HG02623 (cell line): Measurements from ENCODE around the gene PSMD13.
A peak's percentile ranks its signal among the peaks of the same experiment; 100 is the strongest.
"Not testable (repeated sequence)": the region's sequence is repeated elsewhere in the genome, so short reads cannot be mapped to it uniquely, and the experiment has no call there.

Experiments
- ATAC-seq: cut with Tn5 transposase; IDR thresholded peaks from one replicate; pipeline ENCODE4 v1.9.1; 2021; ENCODE audit warnings: moderate library complexity; ENCODE audit not compliant: unreplicated experiment

The PSMD13 gene

GRCh38 chr11:236774-237767, at the start of gene PSMD13:
TSS of gene PSMD13 (plus strand) at chr11:236976. CDS start at chr11:237050, 74 bp downstream.
- peak; percentile 72 for ATAC-seq

GRCh38 chr11:189200-189783, 47.5 kb upstream of the PSMD13 start:
- ATAC-seq: not testable (repeated sequence)

DNA sequence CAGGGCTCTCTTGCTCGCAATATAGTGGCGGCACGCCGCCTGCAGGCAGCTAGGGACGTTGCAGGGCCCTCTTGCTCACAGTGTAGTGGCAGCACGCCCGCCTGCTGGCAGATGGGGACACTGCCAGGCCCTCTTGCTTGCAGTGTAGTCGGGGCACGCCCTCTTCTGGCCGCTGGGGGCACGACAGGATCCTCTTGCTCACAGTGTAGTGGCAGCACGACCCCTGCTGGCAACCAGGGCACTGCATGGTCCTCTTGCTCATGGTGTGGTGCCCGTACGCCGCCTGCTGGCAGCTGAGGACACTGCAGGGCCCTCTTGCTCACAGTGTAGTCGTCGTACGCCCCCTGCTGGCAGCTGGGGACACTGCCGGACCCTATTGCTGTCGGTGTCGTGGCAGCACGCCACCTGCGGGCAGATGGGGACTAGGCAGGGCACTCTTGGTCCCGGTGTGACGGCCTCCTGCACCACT, 46.9 kb upstream of the PSMD13 start:
- peak; percentile 64 for ATAC-seq

DNA sequence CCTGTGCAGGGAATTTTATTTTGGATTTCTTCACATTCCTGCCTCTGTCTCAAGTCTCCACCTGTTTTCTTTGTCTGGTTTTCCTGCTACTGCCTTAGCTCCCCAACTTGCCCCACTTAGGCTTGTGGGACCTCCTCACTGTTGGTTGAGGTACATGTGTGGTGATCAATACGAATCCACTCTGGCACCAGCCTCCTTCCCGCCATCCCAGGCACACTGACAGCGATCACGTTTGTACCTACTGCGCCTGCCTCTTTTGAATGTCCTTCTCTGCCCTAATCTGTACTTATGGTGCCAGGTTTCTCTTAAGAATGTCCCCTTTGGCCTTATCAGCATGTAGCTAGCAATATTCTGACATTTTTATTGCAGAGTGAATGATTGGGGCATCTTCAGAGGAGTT, 46.2 kb upstream of the PSMD13 start:
- not testable (repeated sequence) for ATAC-seq

DNA sequence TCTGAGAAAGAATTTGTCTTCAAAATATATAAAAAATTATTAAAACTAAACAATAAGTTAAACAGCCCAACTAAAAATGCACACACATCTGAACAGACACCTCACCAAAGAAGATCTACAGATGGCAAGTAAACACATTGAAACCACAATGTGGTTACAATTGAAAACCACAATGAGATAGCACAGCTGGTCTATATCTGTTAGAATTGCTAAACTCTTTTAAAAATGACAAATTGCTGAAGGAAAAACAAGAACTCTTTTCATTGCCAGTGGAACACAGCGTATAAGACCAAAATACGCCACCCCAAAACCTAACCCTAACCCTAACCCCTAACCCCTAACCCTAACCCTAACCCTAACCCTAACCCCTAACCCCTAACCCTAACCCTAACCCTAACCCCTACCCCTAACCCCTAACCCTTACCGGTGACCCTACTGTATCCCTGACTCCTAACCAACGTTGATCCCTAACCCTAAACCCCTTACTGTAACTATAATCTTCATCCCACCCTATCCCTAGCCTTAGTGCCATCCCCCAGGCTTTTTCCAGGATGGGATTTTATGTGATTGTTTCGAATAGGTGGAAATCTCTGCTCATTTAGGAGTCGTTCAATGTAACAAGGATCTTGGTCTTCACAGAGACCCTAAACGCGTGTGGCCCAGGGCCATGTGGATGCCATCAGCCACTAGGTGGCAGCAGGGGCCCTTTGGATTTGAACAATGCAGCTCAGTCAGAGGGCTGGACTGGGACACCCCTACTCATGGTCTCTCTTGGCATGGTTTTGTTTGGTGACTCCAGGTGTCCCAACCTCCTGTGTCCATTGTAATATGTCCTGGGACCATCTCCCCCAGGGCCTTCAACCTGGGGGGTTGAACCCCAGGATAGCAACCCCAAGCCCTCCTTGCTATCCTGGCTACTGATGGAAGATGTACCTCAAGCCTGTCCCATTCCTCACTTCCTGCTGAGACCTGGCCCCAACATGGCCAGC, 45.0 kb upstream of the PSMD13 start:
- not testable (repeated sequence) for ATAC-seq

- ATAC-seq: not testable (repeated sequence)
These were observed 44.1 kb upstream of the PSMD13 start, which contains the start of gene SCGB1C1 for GRCh38 chr11:192674-193128. TSS of gene SCGB1C1 (plus strand) at chr11:193078. CDS start at chr11:193100, 22 bp downstream.

DNA sequence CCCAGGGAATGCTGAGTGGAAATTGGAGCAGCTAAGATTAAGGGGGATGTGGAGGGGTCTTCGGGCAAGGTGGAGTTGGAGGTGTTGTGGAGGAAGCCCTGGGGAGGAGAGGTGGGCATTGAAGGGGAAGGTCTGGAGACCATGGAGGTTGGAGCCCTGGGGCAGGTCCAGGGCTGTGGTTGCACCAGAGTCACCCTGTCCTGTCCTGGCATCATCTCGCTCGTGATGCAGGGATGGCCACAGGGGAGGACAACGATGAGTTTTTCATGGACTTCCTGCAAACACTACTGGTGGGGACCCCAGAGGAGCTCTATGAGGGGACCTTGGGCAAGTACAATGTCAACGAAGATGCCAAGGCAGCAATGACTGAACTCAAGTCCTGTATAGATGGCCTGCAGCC, 43.3 kb upstream of the PSMD13 start:
- not testable (repeated sequence) for ATAC-seq

DNA sequence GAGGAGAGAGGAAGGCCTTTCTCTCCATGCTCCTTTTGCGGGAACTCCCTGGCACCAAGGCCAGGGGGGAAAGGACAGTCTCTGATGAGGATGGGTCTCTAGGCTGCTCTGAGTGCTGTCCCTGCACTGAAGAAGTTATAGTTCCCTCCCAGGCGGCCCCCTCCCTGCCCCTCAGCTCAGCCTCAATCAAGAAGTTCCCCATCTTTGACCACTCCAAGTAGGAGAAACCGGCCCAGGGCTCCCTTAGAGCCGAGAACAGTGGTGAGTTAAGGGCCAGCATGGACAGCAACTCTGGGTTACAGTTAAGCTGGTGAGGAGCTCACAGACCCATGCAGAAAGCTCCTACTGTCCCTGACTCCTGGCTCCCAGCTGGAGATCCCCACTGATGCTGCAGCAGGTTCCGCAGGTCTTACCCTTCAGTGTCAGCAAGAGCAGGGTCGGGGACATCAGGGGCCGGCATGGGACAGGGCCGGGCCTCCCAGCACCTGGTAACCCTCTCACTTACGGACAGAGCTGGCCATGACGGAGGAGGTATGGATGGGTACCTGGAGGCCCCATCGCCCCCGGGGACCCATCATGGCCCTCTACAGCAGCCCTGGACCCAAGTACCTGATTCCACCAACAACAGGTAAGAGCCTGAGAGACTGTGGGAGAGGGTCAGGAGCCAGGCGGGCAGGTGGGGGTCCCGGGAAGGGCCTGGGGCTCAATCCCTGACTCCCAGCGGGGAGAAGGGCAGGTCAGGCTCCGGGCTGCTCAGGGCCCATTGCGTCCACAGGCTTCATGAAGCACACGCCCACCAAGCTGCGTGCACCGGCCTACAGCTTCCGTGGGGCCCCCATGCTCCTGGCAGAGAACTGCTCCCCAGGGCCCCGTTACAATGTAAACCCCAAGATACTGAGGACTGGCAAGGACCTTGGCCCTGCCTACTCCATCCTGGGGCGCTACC, 39.7 kb upstream of the PSMD13 start:
- ATAC-seq: no peak

DNA sequence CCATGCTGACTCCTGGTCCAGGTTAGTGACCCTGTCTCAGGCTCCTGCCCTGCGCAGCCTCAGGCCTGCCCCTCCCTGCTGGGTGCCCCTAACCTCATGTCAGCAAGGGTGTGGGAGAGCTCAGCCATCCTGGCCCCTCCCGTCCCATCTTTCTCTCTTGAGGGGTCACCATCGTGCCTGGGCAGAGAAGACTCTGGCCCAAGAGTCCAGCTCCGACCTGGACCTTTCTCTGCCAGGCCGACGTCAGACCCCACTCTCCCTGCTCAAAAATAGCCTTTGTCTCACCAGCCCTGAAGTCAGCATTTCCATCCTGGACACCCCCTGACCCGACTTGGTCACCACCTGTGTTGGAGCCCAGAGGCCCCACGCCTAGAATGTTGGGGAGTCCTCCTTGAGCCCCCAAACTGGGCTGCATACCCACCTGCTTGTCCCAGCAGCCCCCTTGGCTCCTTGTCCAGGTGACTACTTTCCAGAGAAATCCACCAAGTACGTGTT, 39.0 kb upstream of the PSMD13 start:
- no peak for ATAC-seq

DNA sequence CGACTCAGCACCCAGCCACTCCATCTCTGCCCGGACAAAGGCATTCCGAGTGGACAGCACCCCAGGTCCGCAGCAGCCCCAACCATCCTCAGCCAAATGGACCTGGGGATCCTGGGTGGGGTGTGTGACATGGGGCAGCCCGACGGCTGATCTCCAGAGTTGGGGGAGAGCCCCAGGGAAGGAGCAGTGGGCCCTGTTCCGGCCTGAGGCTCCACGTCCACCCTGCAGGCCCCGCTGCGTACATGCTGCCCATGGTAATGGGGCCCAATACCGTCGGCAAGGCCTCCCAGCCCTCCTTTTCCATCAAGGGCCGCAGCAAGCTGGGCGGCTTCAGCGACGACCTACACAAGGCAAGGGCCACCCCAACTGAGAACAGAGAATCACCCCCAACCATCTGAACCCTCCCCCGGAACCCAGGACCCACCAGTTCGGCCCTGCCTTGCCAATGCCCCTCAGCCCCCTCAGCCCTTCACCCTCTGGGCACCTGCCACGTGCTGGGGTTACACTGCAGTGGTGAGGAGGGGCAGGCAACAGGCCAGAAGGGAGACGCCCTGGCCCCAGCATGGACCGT, 38.5 kb upstream of the PSMD13 start:
- ATAC-seq: no peak

- ATAC-seq: no peak
These were observed 37.7 kb upstream of the PSMD13 start for GRCh38 chr11:199004-199581.

GRCh38 chr11:199782-200181, 37.0 kb upstream of the PSMD13 start:
- no peak for ATAC-seq

DNA sequence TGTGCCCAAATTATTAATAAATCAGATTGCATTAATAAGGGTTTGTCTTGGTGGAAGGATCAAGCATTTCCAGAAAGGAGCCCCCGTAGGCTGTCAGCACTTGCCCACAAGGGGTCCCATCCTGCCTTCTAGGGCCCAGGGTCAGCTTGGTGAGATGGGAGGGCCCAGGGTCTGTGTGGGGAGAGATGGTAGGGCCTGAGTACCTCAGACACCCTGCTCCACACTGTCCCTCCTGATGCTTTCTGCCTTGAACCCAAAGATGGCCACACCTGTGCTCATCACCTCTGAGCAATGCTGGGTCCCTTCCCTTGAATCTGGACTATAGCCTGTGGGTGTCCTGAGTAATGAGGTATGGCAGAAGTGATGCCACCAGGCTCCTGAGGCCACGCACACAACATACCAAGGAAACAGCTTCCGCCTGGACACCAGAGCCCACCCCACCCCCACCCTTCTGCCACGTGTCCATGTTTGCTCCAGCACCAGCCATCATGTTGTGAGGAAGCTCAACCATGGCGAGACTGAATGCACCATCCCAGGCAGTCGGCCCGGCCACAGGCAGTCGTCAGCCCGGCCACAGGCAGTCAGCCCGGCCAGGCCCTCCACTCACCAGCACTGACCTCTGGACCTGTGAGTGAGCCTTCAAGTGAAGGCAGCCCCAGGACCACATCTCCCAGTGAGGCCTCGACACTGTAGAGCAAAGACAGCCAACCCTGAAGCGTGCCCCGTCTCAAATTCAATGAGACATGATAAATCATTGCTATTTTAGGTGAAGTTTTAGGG, 36.4 kb upstream of the PSMD13 start:
- no peak for ATAC-seq

DNA sequence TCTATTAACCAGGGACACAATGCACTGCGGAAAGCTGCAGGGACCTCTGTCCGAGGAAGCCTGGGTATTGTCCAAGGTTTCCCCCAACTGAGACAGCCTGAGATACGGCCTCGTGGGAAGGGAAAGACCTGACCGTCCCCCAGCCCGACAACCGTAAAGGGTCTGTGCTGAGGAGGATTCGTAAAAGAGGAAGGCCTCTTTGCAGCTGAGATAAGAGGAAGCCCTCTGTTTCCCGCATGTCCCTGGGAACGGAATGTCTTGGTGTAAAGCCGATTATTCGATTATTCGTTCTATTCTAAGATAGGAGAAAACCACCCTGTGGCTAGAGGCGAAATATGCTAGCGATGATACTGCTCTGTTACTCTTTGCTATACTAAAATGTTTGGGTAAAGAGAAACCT, 34.8 kb upstream of the PSMD13 start:
- ATAC-seq: no peak

DNA sequence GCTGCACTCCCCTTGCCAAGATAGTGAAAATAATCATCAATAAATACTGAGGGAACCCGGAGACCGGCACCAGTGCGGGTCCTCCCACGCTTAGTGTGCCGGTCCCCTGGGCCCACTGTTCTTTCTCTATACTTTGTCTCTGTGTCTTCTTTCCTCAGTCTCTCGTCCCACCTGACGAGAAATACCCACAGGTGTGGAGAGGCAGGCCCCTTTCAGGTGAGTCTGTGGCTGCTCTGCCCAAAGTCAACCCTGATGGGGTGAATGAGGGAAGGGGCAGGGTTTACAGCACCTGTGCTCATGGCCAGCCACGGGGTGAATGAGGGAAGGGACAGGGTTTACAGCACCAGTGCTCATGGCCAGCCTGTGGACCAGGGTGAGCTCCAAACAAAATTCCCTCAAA, 34.3 kb upstream of the PSMD13 start:
- ATAC-seq: no peak

- ATAC-seq: no peak
These were observed 33.5 kb upstream of the PSMD13 start for GRCh38 chr11:203056-203944.
